GM20431 (cell line): ENCODE measurements around the gene IP6K1.
"Not testable (repeated sequence)": the region's sequence is repeated elsewhere in the genome, so short reads cannot be mapped to it uniquely, and the experiment has no call there.

Experiments
- in situ Hi-C: fragments of 300-500 bp; cut with MseI, MboI; formaldehyde crosslinking; loops from one replicate; pipeline ENCODE4 v1.15.0; 2020; ENCODE audit warnings: low sequenced_read_pairs; ENCODE audit not compliant: unreplicated experiment

The IP6K1 gene

GRCh38 chr3:49786357-49787181 is at the start of gene IP6K1:
Gene IP6K1, minus strand, starts transcription at chr3:49786542. Its CDS starts 38,502 bp downstream, at chr3:49748040.
- in situ Hi-C loops: no loop called here

DNA sequence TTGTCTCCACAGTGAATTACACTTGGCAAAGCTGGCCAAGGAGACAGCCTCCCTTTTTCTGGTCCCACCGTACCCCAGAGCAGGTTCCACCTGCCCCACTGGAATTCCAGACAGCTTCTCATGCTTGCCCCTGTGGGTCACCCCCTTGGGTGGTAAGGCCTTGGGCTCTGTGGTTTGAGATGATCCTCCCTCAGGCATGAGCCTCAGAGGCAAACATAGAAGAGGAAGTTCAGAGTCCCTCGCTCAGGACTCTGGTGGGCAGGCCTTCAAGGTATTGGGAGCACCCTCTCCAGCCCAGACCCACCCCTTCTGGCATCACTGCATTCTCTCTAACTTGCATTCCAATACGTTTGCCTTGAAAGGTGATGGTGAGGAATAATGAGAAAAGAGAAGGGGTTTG is 45.0 kb upstream of the IP6K1 start:
- in situ Hi-C loops: no loop called here

DNA sequence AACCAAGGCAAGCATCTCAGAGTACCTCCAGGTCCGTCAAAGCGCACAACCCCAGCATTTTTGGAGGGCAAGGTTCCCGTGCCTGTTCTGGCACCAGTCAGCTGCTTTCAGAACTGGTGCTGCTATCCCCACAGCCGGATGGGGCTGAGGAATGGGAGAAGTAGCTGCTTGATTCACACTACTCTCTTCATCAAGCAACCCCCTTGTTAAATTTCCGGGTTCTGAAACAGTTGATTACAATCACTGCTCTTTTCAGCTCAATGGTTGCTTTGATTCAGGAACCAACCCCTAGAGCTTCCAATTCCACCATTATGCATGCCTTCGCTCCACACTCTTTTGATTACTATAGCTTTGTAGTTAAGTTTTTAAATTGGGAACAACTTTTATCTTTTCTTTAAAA is 39.7 kb upstream of the IP6K1 start:
- in situ Hi-C loops: no loop called here

DNA sequence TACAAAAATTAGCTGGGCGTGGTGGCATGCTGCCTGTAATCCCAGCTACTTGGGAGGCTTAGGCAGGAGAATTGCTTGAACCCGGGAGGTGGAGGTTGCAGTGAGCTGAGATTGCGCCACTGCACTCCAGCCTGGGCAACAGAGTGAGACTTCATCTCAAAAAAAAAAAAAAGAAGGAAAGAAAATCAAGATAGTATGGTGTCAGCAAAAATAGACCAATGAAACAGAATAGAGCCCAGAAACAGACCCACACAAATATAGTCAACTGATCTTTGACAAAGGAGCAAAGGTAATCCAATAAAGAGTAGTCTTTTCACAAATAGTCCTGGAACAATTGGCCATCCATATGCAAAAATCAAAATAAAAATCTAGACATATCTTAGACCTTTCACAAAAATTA is 36.8 kb upstream of the IP6K1 start:
- in situ Hi-C loops: not testable (repeated sequence)

DNA sequence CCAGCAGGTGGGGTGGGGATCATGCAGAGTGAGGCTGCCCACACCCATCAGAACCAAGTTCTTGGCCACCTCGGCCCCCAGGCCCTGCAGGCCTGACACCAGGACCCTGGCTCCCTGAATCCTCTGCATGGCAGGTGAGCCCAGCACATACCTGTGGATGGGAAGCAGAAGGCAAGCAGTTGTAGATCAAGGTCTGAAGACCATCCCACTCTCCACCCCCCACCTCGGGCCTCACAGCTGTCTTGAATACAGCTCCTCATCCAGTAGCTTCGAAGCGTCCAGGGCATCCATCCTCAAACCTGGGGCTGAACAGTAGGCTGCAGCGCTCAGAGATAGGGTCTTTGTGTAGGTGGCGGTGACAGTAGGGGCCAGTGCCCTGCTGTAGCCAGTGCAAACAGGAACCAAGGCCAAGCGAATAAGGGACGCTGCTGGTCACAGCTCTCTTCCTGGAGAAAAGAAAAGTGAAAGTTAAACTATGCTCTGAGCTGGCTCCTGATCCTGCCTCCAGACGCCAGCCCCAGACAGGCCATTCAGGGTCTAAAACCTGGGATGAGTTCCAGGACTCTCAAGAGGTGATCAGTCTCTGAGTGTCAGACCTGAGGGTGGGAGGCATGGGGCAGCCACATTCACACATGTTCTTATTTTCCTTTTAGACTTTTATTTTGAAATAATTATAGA is 27.3 kb upstream of the IP6K1 start, which contains the start of gene UBA7:
TSS of gene UBA7 (minus strand) at position 457 of the 678 bp plus-strand sequence. CDS start at position 291, 166 bp downstream.
- in situ Hi-C loops: no loop called here

DNA sequence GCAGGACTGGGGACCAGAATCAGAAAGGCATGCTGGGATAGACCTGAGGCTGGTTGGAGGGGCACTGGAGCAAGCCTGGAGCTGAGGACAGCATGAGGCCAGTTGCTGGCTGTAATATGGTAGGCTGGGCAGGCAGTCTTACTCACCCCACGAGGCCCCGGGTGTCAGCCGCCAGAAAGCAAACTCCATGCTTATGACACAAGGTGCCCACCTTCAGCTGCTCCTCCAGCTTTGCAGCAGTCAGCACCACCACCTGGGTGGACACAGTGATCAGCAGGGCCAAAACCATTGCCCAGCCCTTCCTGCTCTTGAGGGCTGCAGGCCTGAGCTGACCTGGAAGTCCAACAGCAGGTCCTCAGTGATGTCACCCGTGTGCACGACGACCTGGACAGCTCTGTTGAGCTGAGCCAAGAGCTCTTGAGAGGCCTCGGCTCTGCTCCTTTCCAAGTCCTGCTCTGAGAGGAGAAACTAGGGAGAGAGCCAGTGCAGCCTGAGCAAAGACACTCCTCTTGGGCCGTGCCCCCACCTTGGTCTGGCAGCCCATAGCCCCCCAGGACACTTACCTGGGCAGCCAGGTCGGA is 26.7 kb upstream of the IP6K1 start:
- in situ Hi-C loops: no loop called here

- in situ Hi-C loops: no loop called here
Observed at GRCh38 chr3:49807431-49808114, 21.2 kb upstream of the IP6K1 start.

DNA sequence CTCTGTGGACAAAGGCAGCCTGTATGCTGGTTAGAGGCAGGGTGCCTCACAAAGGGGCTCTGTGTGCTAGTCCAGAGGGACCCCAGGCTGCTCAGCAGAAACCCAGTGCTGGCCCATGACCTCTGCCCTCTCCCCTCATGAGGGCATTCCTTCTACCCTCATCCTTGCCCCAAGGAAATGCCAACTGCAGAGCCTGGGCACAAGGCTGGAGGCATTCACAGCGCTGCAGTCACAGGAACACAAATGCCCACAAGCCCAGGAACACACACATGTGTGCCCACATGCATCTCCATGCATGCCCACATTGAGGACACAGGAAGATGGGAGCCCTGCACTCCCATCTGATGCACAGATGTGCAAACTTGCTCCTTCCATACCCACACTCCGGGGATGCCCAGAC is 20.5 kb upstream of the IP6K1 start:
- in situ Hi-C loops: no loop called here

GRCh38 chr3:49805897-49806701 is 19.8 kb upstream of the IP6K1 start:
- in situ Hi-C loops: no loop called here

- in situ Hi-C loops: no loop called here
Observed at GRCh38 chr3:49805367-49805782, 19.0 kb upstream of the IP6K1 start.

DNA sequence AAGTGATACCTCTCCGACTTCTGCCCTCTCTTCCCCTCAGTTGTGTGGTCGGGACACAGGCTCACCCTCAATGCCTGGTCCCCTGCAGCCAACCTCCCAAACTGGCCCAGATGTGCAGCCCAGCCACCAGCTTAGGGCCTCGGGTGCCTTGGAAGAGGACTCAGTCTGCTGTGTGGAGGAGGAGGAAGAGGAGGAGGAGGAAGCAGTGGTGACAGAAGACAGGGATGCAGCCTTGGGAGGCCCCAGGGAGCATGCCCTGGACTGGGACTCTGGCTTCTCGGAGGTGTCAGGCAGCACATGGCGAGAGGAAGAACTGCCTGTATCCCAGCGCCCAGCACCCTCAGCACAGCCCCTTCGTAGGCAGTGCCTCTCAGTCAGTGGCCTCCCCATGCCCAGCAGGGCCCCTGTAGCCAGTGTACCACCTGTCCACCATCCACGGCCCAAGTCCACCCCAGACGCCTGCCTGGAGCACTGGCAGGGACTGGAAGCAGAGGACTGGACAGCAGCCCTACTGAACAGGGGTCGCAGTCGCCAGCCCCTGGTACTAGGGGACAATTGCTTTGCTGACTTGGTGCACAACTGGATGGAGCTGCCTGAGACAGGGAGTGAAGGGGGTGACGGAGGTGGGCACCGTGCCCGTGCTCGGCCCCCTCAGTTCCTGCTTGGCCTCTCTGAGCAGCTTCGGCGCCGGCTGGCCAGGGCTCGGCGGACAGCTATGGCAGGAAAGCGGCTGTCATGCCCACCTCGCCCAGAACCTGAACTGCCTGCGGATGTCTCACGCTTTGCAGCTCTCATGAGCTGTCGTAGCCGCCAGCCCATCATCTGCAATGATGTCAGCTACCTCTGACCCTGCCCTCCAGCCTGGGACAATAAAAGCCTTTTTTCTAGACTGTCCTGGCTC is 18.0 kb upstream of the IP6K1 start:
- in situ Hi-C loops: no loop called here

DNA sequence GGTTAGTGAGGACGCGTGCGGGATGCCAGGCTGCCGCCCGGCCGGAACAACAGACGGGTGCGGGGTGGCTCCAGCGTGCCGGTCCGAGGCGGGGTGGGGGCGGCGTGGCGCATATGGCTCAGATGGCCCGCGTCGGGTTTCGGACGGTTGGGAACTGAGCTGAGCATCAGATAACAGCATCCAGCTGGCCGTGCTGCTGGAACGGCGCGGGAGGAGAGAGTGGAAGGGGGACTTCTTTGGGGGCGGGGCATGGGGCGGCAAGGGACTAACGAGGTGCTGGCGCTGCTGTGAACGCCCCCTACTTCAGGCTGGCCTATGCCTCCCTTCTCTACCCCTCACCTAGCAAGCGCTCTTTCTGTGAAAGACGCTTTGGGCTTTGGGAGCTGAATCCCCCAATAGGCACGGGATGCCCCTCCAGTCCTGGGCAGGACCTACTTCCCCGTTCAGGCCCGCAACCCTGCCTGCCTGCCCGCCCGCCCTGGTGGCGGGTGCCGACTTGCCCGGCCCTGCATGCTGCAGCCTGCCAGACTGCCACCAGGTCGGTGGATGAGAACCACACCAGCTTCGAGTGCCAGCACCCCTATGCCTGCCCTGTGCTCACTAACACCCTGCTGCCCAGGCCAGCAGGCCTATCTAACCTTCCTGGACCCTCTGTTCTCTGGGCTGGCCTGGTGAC is 17.3 kb upstream of the IP6K1 start:
- in situ Hi-C loops: no loop called here

- in situ Hi-C loops: no loop called here
Observed at GRCh38 chr3:49802719-49803464, 16.6 kb upstream of the IP6K1 start, which contains the start of gene INKA1. Gene INKA1, plus strand, starts transcription at chr3:49803261. Its CDS starts 132 bp downstream, at chr3:49803393.

DNA sequence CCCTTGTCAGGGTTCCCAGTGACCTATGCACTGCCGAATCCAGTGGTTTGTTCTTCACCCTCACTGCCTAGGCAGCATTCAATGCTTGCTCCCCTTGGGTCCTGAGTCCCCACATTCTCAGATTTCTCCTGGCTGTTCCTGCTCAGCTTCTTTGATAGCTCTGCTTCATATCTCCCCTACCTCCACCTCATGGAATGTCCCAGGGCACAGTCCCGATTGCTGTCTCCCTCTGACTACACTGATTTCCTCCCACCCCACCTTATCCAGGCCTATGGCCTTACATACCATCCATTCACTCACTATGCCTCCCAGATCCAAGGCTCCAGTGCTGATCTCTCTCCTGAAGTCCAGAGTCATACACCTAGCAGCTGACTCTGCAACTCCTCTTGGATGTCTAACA is 14.8 kb upstream of the IP6K1 start:
- in situ Hi-C loops: no loop called here

DNA sequence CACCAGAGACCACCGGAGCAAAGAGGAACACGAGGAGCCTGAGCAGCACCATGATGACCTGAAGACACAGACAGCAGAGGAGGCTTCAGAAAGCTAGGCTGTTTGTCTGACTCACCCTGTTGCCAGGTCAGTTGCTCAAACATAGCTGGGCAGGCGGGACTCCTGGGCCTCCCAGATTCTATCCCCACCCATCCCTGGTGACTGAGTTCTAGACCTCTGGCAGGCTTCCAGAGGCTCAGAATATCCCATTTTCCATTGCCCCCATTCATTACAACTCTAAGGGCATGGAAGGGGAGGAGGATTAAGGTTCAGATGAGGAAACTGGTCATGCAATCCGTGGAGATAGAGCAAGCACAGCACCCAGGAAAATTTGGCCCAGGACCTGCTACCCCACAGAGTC is 13.4 kb upstream of the IP6K1 start, which contains the start of gene CDHR4:
TSS of gene CDHR4 (minus strand) at position 113 of the 400 bp plus-strand sequence. CDS start at position 52, 61 bp downstream.
- in situ Hi-C loops: no loop called here

DNA sequence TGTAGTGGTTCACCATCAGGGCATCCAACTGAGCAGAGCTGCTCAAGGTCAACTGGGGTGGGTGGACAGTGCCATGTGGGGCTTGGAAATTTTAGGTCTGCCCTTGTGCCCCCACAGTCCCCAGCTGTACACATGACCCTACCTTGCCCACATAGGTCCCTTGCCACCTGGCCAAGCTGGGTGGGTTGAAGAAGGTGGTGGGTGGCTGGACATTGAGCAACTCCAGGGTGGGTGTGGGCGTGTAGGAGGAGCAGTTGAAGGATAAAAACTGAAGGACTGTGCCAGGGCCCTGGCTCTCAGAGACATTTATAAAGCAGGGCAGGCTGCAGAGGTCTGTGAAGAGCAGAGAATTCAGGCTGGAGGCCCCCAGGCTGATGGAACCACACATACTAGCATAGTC is 12.8 kb upstream of the IP6K1 start:
- in situ Hi-C loops: no loop called here
